Measurements from ENCODE around the gene PPP1R11. TPM values are rescaled to one million over a fixed set of nuclear protein-coding genes. Genes with fewer than 3 reads are reported as not detected.

PPP1R11 gene
- total RNA-seq (2016; rRNA removed; fragmentation: Illumina TruSeq; extraction: Trizol) (32.1 and 33.1 TPM in 2 replicates), polyA plus RNA-seq (2011; rRNA removed) (49.4 and 58.9 TPM in 2 replicates), polyA minus RNA-seq (2011; rRNA and poly(A)+ RNA removed; ENCODE audit: low replicate concordance) (28.0 and 38.2 TPM in 2 replicates), Bru-seq, nascent RNA (percentile 82 among the genes with signal in this experiment), BruChase-seq, experiment 1, labeled RNA remaining after a 6-hour chase (percentile 93 among the genes with signal in this experiment), BruChase-seq, experiment 2, labeled RNA remaining after a 2-hour chase (percentile 91 among the genes with signal in this experiment)
- total RNA-seq (2016; cell fraction: cytosol; rRNA removed; fragmentation: Illumina TruSeq; extraction: Trizol; ENCODE audit: low read depth): 17.1 and 17.7 TPM in 2 replicates
- total RNA-seq (2016; cell fraction: insoluble cytoplasmic fraction; rRNA removed; fragmentation: Illumina TruSeq; extraction: Trizol): 31.5 and 34.5 TPM in 2 replicates
- 26.4 and 36.9 TPM in 2 replicates for total RNA-seq (2016; cell fraction: membrane; rRNA removed; fragmentation: Illumina TruSeq; extraction: Trizol)
- total RNA-seq (2016; cell fraction: nucleus; rRNA removed; fragmentation: Illumina TruSeq; extraction: Trizol): 16.0 and 17.4 TPM in 2 replicates
- 33.3 and 45.8 TPM in 2 replicates for polyA plus RNA-seq (2011; cell fraction: cytosol; rRNA removed)
- polyA plus RNA-seq (2011; cell fraction: nucleus; rRNA removed): 25.5 and 35.8 TPM in 2 replicates
- polyA plus RNA-seq (2012): 27.5 and 31.0 TPM in 2 replicates
- 22.4 and 30.7 TPM in 2 replicates for polyA plus RNA-seq (2016; cell fraction: cytosol; fragmentation: Illumina TruSeq; extraction: Trizol; ENCODE audit: low read depth)
- 64.3 and 67.7 TPM in 2 replicates for polyA plus RNA-seq (2016; cell fraction: insoluble cytoplasmic fraction; fragmentation: Illumina TruSeq; extraction: Trizol; ENCODE audit: low read depth)
- polyA plus RNA-seq (2016; cell fraction: membrane; fragmentation: Illumina TruSeq; extraction: Trizol; ENCODE audit: low read depth): 43.9 and 50.0 TPM in 2 replicates
- polyA plus RNA-seq (2016; cell fraction: nucleus; fragmentation: Illumina TruSeq; extraction: Trizol; ENCODE audit: insufficient read depth, low read depth): 36.1 and 39.4 TPM in 2 replicates
- polyA minus RNA-seq (2011; cell fraction: cytosol; rRNA and poly(A)+ RNA removed): 11.4 and 11.7 TPM in 2 replicates
- 11.9 and 12.9 TPM in 2 replicates for polyA minus RNA-seq (2011; cell fraction: nucleus; rRNA and poly(A)+ RNA removed)
- long read RNA-seq, experiment 1, transcript PPP1R11-205 (3 exons, 1,731 nt): major isoform, 28 of 35 reads
- long read RNA-seq, experiment 1, partial matches to known transcripts: 0 of 35 reads
- long read RNA-seq, experiment 1, other reads (novel, unspliced or antisense): 5 of 35 reads
- long read RNA-seq, experiment 2, transcript PPP1R11-205 (3 exons, 1,731 nt): major isoform, 117 of 145 reads
- long read RNA-seq, experiment 2, partial matches to known transcripts: 20 of 145 reads
- long read RNA-seq, experiment 2, other reads (novel, unspliced or antisense): 5 of 145 reads

DNA sequence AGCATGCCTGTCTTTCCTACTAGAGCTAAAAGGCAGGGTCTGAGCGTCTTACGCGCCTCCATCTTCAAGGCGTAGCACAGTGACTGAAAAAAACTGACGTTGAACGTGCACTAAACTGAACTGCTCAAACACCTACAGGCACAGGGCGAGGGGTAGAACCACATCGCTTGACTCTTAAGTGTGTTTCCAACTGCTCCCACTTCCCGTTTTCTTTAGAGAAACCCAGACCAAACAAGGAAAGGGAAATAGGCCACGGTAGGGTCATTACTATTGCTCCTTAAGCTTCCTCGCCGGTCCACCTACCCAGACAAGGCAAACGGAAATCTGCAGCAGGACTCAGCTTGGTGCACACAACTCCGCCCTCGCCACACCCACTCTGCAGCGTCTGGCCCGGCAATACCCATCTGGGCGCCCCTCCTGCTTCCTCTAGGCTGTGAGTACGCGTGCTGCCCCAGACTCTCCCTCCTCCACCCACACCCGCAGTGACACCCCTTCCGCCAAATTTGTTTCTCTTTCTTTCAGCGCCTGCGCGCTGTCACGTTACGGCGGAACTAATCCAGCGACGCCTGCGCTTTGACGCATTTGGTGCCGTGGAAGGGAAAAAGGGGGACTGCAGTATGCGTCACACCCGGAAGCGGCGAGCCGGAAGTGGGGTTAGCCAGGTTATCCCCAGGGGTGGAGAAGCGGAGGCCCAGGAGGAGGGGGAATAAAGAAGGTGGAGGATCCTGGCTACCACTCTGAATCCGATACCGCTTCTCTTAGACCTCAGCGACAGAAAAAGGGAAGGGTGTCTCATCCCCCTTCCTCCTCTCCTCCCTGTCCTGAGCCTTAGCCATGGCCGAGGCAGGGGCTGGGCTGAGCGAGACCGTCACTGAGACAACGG, at the start of gene PPP1R11:
PPP1R11 (plus strand) TSS at position 622 of the 883 bp plus-strand sequence; CDS start at position 835, 213 bp downstream.
- peaks cover 0 to 6% of the 10 kb centered on the region in 2 experiments; a peak in 2 of 5 replicates for H3K36me3 ChIP-seq (replicated peaks in 1 of 2; ENCODE audit: control insufficient read depth in 1 of 2, insufficient read depth in 2 of 2, low read length in 2 of 2)
- in situ Hi-C loops (cut with HindIII; ENCODE audit: extremely low pct_ligation_motif_present, low pct_unique_long_range_greater_than_20kb): no loop called here
- CTCF ChIA-PET (ENCODE audit: low intra/inter-chr PET ratio, low total read pairs): no interaction called here
- TF ChIP-seq ZNF615 (CRISPR knock-in tag; IDR thresholded peaks at IDR 0.05; ENCODE audit: borderline replicate concordance): no peak
- peak; percentile 91 for TF ChIP-seq MXD4 (CRISPR knock-in tag; IDR thresholded peaks at IDR 0.05)
- peak; percentile 26; the same call in 1 of the 2 replicates for TF ChIP-seq CCDC6 (CRISPR knock-in tag; IDR thresholded peaks at IDR 0.05)
- 0 out of 2 replicates have a peak, but pooled peaks have one; percentile 16 for TF ChIP-seq ZBTB44 (CRISPR knock-in tag; IDR thresholded peaks at IDR 0.05)
- TF ChIP-seq TRAFD1 (CRISPR knock-in tag; IDR thresholded peaks at IDR 0.05; ENCODE audit: borderline replicate concordance): no peak
- 0 out of 2 replicates have a peak, but pooled peaks have one; percentile 61 for TF ChIP-seq HOXD1 (CRISPR knock-in tag; IDR thresholded peaks at IDR 0.05)
- no peak for TF ChIP-seq SNRNP70 (IDR thresholded peaks at IDR 0.05; ENCODE audit: low read depth, low read length)
- peak; percentile 94 for TF ChIP-seq CREB1 (IDR thresholded peaks at IDR 0.05)
- TF ChIP-seq CREB1 (CRISPR knock-in tag; IDR thresholded peaks at IDR 0.05): peak; percentile 98
- TF ChIP-seq RBFOX2 (IDR thresholded peaks at IDR 0.05; ENCODE audit: low read depth, low read length): peak; percentile 32; the same call in 1 of the 2 replicates
- TF ChIP-seq NFE2L1 (CRISPR knock-in tag; IDR thresholded peaks at IDR 0.05; ENCODE audit: borderline replicate concordance): no peak
- peak; percentile 96 for TF ChIP-seq ZNF746 (CRISPR knock-in tag; IDR thresholded peaks at IDR 0.05)
- 0 out of 2 replicates have a peak, but pooled peaks have one; percentile 43 for TF ChIP-seq ZNF549 (CRISPR knock-in tag; IDR thresholded peaks at IDR 0.05)
- peak; percentile 20; the same call in 1 of the 2 replicates for TF ChIP-seq ZNF629 (CRISPR knock-in tag; conservative IDR thresholded peaks at IDR 0.05)

More for the DNA sequence above, at the start of gene PPP1R11:
- peak within 1 kb of the TSS; percentile 75 for H3K9ac ChIP-seq (ENCODE audit: insufficient read depth, low read depth, low read length)
- DNase-seq (ENCODE audit: low spot score) (peak; percentile 99), ATAC-seq (peak; percentile 99), FAIRE-seq (peak; percentile 98)
- peak within 1 kb of the TSS; percentile 66 for H3K27ac ChIP-seq (ENCODE audit: extremely low read length, insufficient read depth, low read length)
- H4K20me1 ChIP-seq (ENCODE audit: insufficient read depth, low read length): no peaks in the 10 kb centered on the region
- peaks cover 25% of the 10 kb centered on the region for H3K79me2 ChIP-seq (ENCODE audit: insufficient read depth, low read length)
- WGBS (ENCODE audit: low lambda C conversion rate): under 1% methylated on average over 43 of the region's 46 CpGs
- no peaks in the 10 kb centered on the region for H3K9me3 ChIP-seq (ENCODE audit: low read length)
- intact Hi-C loops (cut with micrococcal nuclease; ENCODE audit: unreplicated experiment): loop anchor here (2.0 kb wide), 2 partner anchors 36 to 68 kb away; no protein-coding TSS in a partner anchor
- H3K4me3 ChIP-seq (replicated peaks in 1 of 3; ENCODE audit: insufficient read depth in 1 of 3, low read depth in 2 of 3, low read length in 3 of 3): peak within 1 kb of the TSS; percentile 70 to 82 (median 75)
- peaks cover 36% of the 10 kb centered on the region for H3K4me1 ChIP-seq (ENCODE audit: insufficient read depth, low read length)
- peak within 1 kb of the TSS; percentile 97 for H3K4me2 ChIP-seq (ENCODE audit: low read depth, low read length)
- BruUV-seq (replicated peaks): no TSS peak
- H2AFZ ChIP-seq (ENCODE audit: low read length): peak within 1 kb of the TSS; percentile 78
- POLR2A ChIA-PET: interaction anchor here (0.5 to 2.8 kb wide), 10 partner anchors 16 to 245 kb away, joined by 3 to 31 read pairs (median 4); partner anchors contain the start of genes TRIM15, TRIM26 and TRIM40
- no peaks in the 10 kb centered on the region; a peak in 1 of 5 replicates for H3K27me3 ChIP-seq (ENCODE audit: control insufficient read depth in 1 of 2, insufficient read depth in 2 of 2, low read length in 2 of 2)
